GM12878 (cell line): ENCODE data around the gene PFKFB1. TPM values are rescaled to one million over a fixed set of nuclear protein-coding genes. Genes with fewer than 3 reads are reported as not detected.

Source experiments
- ATAC-seq: fragments of 200-7000 bp; cut with Tn5 transposase; 3 replicates; pipeline ENCODE4 v1.9.1; 2020; ENCODE audit warnings: mild to moderate bottlenecking, moderate library complexity
- BruUV-seq: library from RNA; stranded (reverse); fragments of 400-500 nt; replicated peaks from 2 replicates; lab custom pipeline; 2021; lab: Mats Ljungman, UMichigan
- CTCF ChIA-PET: fragments of 300-600 bp; sonication (Branson Sonifier 250); formaldehyde crosslinking; extraction: SDS; loops from one replicate; lab custom pipeline; 2021; ENCODE audit warnings: inconsistent platforms; lab: Yijun Ruan, JAX
- POLR2A ChIA-PET: fragments of 350-600 bp; formaldehyde crosslinking; extraction: SDS; loops from one replicate; lab custom pipeline; 2021; ENCODE audit warnings: inconsistent platforms; lab: Charles Lee
- RAD21 ChIA-PET: fragments of 300-600 bp; sonication (Branson Sonifier 250); formaldehyde crosslinking; loops from one replicate; lab custom pipeline; 2023; ENCODE audit warnings: antibody characterized with exemption; ENCODE audit not compliant: unreplicated experiment; lab: Charles Lee
- SMC1A ChIA-PET: fragments of 300-600 bp; sonication (Branson Sonifier 250); formaldehyde crosslinking; loops from one replicate; lab custom pipeline; 2023; ENCODE audit not compliant: unreplicated experiment, uncharacterized antibody; lab: Charles Lee
- DNase-seq: peaks from one replicate; pipeline ENCODE4 v3.0.0-alpha.2; 2011; ENCODE audit warnings: low read depth, low spot score
- FAIRE-seq: peaks from 3 replicates; lab custom pipeline; 2011; peaks lifted over from hg19 to GRCh38; lab: Jason Lieb, UNC
- H2AFZ ChIP-seq: 2 replicates; pipeline ENCODE4 v1.6.0; 2011; ENCODE audit warnings: low read depth, low read length, control low read depth; ENCODE audit not compliant: control insufficient read depth
- H3K27ac ChIP-seq: 2 replicates; pipeline ENCODE4 v1.5.1; 2011; ENCODE audit warnings: control low read depth; ENCODE audit not compliant: control insufficient read depth, insufficient read depth
- H3K27me3 ChIP-seq, 2 experiments: replicated peaks in 1 of 2; 2 replicates each; pipeline versions ENCODE4 v1.6.0 to v1.6.1; 2011; ENCODE audit warnings: low read length in 1 of 2; ENCODE audit not compliant: control insufficient read depth in 2 of 2, insufficient read depth in 2 of 2
- H3K36me3 ChIP-seq, 2 experiments: 2 replicates each; pipeline ENCODE4 v1.5.1; 2011; ENCODE audit warnings: low read length in 1 of 2; ENCODE audit not compliant: control insufficient read depth in 2 of 2, insufficient read depth in 2 of 2
- H3K4me1 ChIP-seq: 2 replicates; pipeline ENCODE4 v1.6.1; 2011; ENCODE audit warnings: mild to moderate bottlenecking, low read length, moderate library complexity, mixed read lengths; ENCODE audit not compliant: control insufficient read depth, insufficient read depth
- H3K4me2 ChIP-seq: 2 replicates; pipeline ENCODE4 v1.6.0; 2011; ENCODE audit warnings: control low read depth; ENCODE audit not compliant: control insufficient read depth, insufficient read depth
- H3K4me3 ChIP-seq: fragments of 200-600 bp; sonication (generic); 2 replicates; pipeline ENCODE4 v1.5.1; 2016
- H3K79me2 ChIP-seq: 2 replicates; pipeline ENCODE4 v1.6.0; 2011; ENCODE audit warnings: low read length; ENCODE audit not compliant: control insufficient read depth, insufficient read depth
- H3K9ac ChIP-seq: 2 replicates; pipeline ENCODE4 v1.8.0; 2011; ENCODE audit warnings: low read length, control low read depth, mixed read lengths; ENCODE audit not compliant: control insufficient read depth, insufficient read depth
- H3K9me3 ChIP-seq: replicated peaks from 3 replicates; pipeline ENCODE4 v1.5.1; 2011; ENCODE audit warnings: mild to moderate bottlenecking, low read length; ENCODE audit not compliant: control insufficient read depth, insufficient read depth
- H4K20me1 ChIP-seq: 2 replicates; pipeline ENCODE4 v1.6.0; 2011; ENCODE audit not compliant: control insufficient read depth, insufficient read depth
- EGR1 ChIP-seq, 2 experiments: IDR thresholded peaks; 1 replicate in 1 of 2; 2 replicates in 1 of 2; pipeline ENCODE4 v1.6.1; 2011 to 2012; ENCODE audit warnings: low read depth in 2 of 2, low read length in 2 of 2, borderline replicate concordance in 1 of 2, mild to moderate bottlenecking in 1 of 2, moderate library complexity in 1 of 2
- EP300 ChIP-seq, 2 experiments: fragments of 150-350 bp in 1 of 2; IDR thresholded peaks; 2 replicates each; pipeline ENCODE4 v1.6.1; 2011 to 2012; ENCODE audit warnings: low read depth in 2 of 2, low read length in 2 of 2, borderline replicate concordance in 1 of 2, improper control_type of control experiment in 1 of 2, inconsistent platforms in 1 of 2; ENCODE audit not compliant: control insufficient read depth in 1 of 2
- MLLT1 ChIP-seq: fragments of 450-650 bp; IDR thresholded peaks from 2 replicates; pipeline ENCODE4 v1.6.1; 2016; ENCODE audit warnings: mild to moderate bottlenecking
- NR2C2 ChIP-seq: IDR thresholded peaks from 2 replicates; pipeline ENCODE4 v1.6.1; 2011; ENCODE audit warnings: borderline replicate concordance, low read depth; ENCODE audit not compliant: control insufficient read depth, insufficient read length
- PBX3 ChIP-seq: IDR thresholded peaks from 2 replicates; pipeline ENCODE4 v1.6.1; 2011; ENCODE audit warnings: mild to moderate bottlenecking, low read depth, low read length, moderate library complexity; ENCODE audit not compliant: insufficient replicate concordance
- POLR2AphosphoS2 ChIP-seq: IDR thresholded peaks from 2 replicates; pipeline ENCODE4 v1.6.1; 2011; ENCODE audit warnings: low read depth, mild to moderate bottlenecking, low read length, improper control_type of control experiment, moderate library complexity
- PRDM15 ChIP-seq: fragments of 450-650 bp; formaldehyde crosslinking; IDR thresholded peaks from 2 replicates; pipeline ENCODE4 v1.4.0; 2020; ENCODE audit warnings: mild to moderate bottlenecking, moderate library complexity
- RB1 ChIP-seq: fragments of 450-650 bp; formaldehyde crosslinking; IDR thresholded peaks from 2 replicates; pipeline ENCODE4 v1.6.1; 2017; ENCODE audit warnings: mild to moderate bottlenecking, borderline replicate concordance
- TBL1XR1 ChIP-seq: IDR thresholded peaks from 2 replicates; pipeline ENCODE4 v1.6.1; 2012; ENCODE audit warnings: low read depth, low read length, improper control_type of control experiment
- TCF12 ChIP-seq: IDR thresholded peaks from 2 replicates; pipeline ENCODE4 v1.6.1; 2011; ENCODE audit warnings: low read depth, mild to moderate bottlenecking, low read length
- WGBS: methylation state at CpG from one replicate; pipeline ENCODE4 v1.1.6; 2016; ENCODE audit warnings: low lambda C conversion rate; ENCODE audit not compliant: insufficient replicate concordance, insufficient coverage; ENCODE audit errors: missing lambda C conversion rate; 5-methylcytosine and 5-hydroxymethylcytosine counted together
- in situ Hi-C: fragments of 300-500 bp; cut with MboI; formaldehyde crosslinking; loops from 9 replicates; pipeline ENCODE4 v1.14.3; 2018; ENCODE audit warnings: mixed read lengths
- intact Hi-C: fragments of 100-400 bp; cut with micrococcal nuclease; formaldehyde crosslinking; loops from one replicate; pipeline ENCODE4 v1.14.2; 2022; ENCODE audit not compliant: unreplicated experiment
- polyA plus RNA-seq, 11 experiments: library from polyadenylated mRNA; depleted of rRNA in 4 of 11; unstranded in 6 of 11; stranded (reverse) in 5 of 11; fragments of >200 nt; fragmentation: Nextera tagmentation in 4 of 11; fragmentation: Illumina TruSeq in 1 of 11; extraction: Ambion mirVana in 4 of 11; extraction: Trizol in 1 of 11; gene quantifications; 1 replicate in 1 of 11; 2 replicates in 10 of 11; pipeline versions ENCODE4 v1.2.1 to v1.2.3, GENCODE V29; 2011 to 2016; ENCODE audit warnings: inconsistent platforms in 2 of 11, missing spikeins in 2 of 11, low read depth in 1 of 11
- total RNA-seq, 4 experiments: library from RNA; depleted of rRNA in 3 of 4; stranded (reverse); fragments of >200 nt in 3 of 4; fragmentation: Illumina TruSeq in 1 of 4; extraction: Trizol in 1 of 4; gene quantifications; 2 replicates each; pipeline versions ENCODE4 v1.2.1 to v1.2.3, GENCODE V29; 2013 to 2021

Gene PFKFB1
- total and polyA plus RNA-seq, 10 of the 15 experiments (the other 5 are each of a cell fraction or from before 2014, with no cell fraction given) = 0.13 to 0.59 (median 0.37) TPM

GRCh38 chrX:54909941-54910340, 84.0 kb downstream of the PFKFB1 start:
- H3K9me3 ChIP-seq = no peaks in the 10 kb centered on the region
- H3K36me3 ChIP-seq = no peaks in the 10 kb centered on the region
- intact Hi-C loops (no loop called here), in situ Hi-C loops (no loop called here)
- H3K4me1 ChIP-seq = no peaks in the 10 kb centered on the region
- no peak overlapping the region for H3K4me2 ChIP-seq
- no peak overlapping the region for H3K4me3 ChIP-seq
- H3K79me2 ChIP-seq = no peaks in the 10 kb centered on the region
- ChIA-PET SMC1A (no interaction called here), RAD21 (no interaction called here), CTCF (no interaction called here), POLR2A (no interaction called here)
- DNase-seq = no peak
- BruUV-seq = no TSS peak
- no peaks in the 10 kb centered on the region for H4K20me1 ChIP-seq
- no peak for TF ChIP-seq PRDM15 (CRISPR knock-in tag)
- no peak for ATAC-seq
- FAIRE-seq = no peak
- no peak overlapping the region for H3K27ac ChIP-seq
- no peaks in the 10 kb centered on the region for H3K27me3 ChIP-seq
- no peak overlapping the region for H2AFZ ChIP-seq
- no peak overlapping the region for H3K9ac ChIP-seq

- H3K27me3 ChIP-seq = no peaks in the 10 kb centered on the region
- no peak overlapping the region for H3K9ac ChIP-seq
- intact Hi-C loops = loop anchor here (5.0 kb wide), 1 partner anchor 1353 kb away; no protein-coding TSS in a partner anchor
- ChIA-PET POLR2A (no interaction called here), RAD21 (no interaction called here), SMC1A (no interaction called here), CTCF (no interaction called here)
- no peaks in the 10 kb centered on the region for H3K9me3 ChIP-seq
- DNase-seq = no peak
- H3K27ac ChIP-seq = no peak overlapping the region
- ATAC-seq = no peak
- no peak for TF ChIP-seq PBX3
- no peak for TF ChIP-seq TBL1XR1
- TF ChIP-seq EP300 (IDR thresholded peaks at IDR 0.05; ENCODE audit: borderline replicate concordance in 1 of 2, control insufficient read depth in 1 of 2, low read depth in 2 of 2, low read length in 2 of 2) = no peak
- TF ChIP-seq MLLT1 = no peak
- no peak for TF ChIP-seq EGR1 (IDR thresholded peaks at IDR 0.05; ENCODE audit: borderline replicate concordance in 1 of 2, low read depth in 2 of 2, low read length in 2 of 2)
- no peak for TF ChIP-seq NR2C2
- TF ChIP-seq POLR2AphosphoS2 = no peak
- no peak for TF ChIP-seq TCF12
- no peak for TF ChIP-seq RB1
- no peak for FAIRE-seq
- BruUV-seq = no TSS peak
- no peaks in the 10 kb centered on the region for H3K4me1 ChIP-seq
- H3K79me2 ChIP-seq = no peaks in the 10 kb centered on the region
- H2AFZ ChIP-seq = no peak overlapping the region
- no peaks in the 10 kb centered on the region for H3K36me3 ChIP-seq
- WGBS = 0% methylated on average over 1 of the region's 1 CpG
- no peak overlapping the region for H3K4me3 ChIP-seq
- in situ Hi-C loops = no loop called here
- H3K4me2 ChIP-seq = no peak overlapping the region
- no peaks in the 10 kb centered on the region for H4K20me1 ChIP-seq
Observed at GRCh38 chrX:54894159-54894558, 99.8 kb downstream of the PFKFB1 start.
